HT1080 (cell line): ENCODE results near the gene ZNF133. TPM values are rescaled to one million over a fixed set of nuclear protein-coding genes. Genes with fewer than 3 reads are reported as not detected.
A peak's percentile ranks its signal among the peaks of the same experiment; 100 is the strongest.
"Not testable (repeated sequence)": the region's sequence is repeated elsewhere in the genome, so short reads cannot be mapped to it uniquely, and the experiment has no call there.

Experiments used
- DNase-seq: peaks from one replicate; pipeline ENCODE4 v3.0.0-alpha.2; 2015; ENCODE audit warnings: low read depth
- total RNA-seq: library from RNA; depleted of rRNA; stranded (reverse); fragments of >200 nt; shearing (Covaris generic); gene quantifications from 2 replicates; pipeline ENCODE4 v1.2.3, GENCODE V29; 2014

Gene ZNF133
- total RNA-seq, 1 experiment from 2014 or later = 8.9 TPM

- DNase-seq = no peak
These were observed 3.4 kb upstream of the ZNF133 start for GRCh38 chr20:18284805-18285533.

DNA sequence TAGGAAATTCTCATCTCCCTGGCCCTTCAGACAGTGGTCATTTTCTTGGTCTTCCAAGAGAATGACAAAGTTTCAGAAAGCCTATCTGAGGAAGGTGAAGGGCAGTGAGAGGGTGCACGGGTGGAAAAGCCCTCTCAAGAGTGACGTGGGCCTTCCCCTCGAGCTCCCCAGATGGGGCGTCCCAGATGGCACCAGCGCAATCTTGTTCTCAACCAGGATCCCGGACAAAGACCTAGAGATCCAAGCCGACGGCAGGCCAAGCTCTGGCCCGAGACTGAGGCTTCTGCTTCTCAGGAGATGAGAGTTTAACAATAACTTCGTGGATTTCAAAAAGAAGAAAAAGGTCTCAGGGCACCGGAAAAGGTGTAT, 797 bp upstream of the ZNF133 start:
- no peak for DNase-seq

DNA sequence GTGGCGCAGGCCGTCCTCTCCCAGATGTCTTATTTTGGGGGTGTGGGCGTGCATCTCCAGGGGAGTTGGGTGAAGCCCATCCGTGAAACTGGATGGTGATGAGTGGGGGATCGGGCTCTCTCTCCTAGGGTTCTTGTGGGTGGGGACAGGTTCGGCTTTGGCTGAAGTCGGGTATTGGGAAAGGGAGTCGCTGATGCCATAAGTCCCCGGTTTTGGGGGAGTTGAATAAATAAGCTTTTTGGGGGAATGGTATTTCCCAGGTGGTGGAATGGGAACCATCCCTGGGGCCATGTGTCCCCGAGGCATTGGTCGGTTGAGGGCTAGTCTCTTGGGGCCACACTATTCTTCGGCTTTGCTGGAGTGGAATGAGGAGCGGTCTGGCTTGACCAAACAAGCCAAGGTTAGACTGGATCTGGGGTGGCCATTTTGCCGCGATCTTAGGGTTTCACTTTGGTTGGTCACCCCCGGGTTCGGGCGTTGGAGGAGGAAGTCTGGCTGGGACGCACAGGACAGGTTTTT, 481 bp downstream of the ZNF133 start:
- peak; percentile 18 for DNase-seq

DNA sequence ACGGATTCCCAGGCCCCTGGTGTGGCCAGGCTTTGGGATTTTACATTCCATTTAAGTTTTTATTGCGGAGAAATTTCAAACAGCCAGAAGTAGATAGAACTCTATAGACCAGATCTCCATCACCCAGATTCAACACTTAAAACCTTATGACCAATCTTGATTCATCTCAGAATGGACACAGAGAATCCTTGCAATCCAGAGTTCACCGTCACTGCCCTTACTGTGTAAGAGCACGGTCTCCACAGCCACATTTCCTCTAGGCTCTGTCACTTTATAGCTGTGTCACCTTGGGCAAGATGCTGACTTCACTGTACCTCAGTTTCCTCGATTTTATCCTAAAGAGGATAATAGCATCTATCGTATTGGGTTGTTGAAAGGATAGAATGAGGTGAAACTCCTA, 979 bp downstream of the ZNF133 start:
- DNase-seq = no peak

DNA sequence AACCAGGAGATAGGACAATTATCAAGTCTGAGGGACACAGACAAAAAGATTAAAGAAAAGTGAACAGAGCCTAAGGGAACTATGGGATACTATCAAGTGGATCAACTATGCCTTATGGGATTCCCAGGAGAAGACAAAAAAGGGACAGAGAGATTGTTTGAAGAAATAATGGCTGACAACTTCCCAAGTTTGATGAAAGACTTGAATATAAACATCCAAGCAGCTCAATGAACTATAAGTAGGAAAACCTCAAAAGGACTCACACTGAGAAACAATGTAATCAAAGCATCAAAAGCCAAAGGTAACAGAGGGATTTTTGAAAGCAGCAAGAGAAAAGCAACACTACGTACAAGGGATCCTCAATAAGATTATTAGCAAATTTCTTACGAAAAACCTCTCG, 11.0 kb downstream of the ZNF133 start:
- no peak for DNase-seq

DNA sequence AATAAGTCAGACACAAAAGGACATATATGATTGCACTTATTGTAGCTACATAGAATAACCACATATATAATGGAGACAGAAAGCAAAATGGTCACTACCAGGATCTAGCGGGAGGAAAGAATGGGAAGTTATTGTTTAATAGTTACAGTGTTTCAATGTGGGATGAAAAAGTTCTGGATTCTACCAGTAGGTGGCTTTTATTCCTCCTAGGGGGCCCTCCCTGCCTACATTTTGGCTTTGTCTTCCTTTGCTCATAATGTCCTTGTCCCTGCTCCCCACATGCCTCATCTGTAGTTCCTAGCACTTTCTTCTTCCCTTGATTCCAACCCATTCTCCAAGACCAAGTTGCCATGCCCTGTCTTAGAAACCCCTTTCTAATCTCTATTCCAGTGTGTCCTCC, 16.3 kb downstream of the ZNF133 start:
- DNase-seq = no peak

- no peak for DNase-seq
These were observed 19.0 kb downstream of the ZNF133 start for GRCh38 chr20:18307301-18307700.

DNA sequence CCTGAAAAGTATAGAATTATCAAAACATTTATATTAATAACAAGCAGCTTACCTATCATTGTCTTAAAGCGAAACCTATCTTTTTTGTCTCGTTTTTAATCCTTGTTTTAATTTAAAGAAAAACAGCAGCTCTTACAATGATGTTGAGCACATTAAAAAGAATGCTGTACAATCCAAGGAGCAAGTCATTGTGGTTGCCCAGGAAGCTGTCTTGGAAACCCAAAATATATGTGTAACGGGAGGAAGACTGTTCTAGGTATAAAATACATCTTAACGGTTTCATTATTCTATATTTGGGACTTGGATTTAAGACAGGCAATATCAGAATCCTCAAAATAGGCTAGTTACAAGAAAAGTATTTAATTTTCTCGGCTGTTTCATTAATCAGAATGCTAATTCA, 21.7 kb downstream of the ZNF133 start:
- DNase-seq = no peak

DNA sequence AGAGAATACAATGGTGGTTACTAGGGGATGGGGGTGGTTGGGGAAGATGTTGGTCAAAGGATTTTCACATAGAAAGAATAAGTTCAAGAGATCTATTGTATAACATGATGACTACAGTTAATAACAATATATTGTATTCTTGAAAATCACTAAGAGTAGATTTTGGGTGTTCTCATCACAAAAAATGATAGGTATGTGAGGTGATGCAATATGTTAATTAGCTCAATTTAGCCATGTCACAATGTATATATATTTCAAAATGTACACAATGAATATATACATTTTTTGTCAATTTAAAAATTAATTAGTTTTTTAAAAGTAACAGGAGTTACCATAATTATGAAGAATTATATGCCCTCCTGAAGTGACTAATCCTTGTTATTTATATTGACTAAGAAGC, 22.3 kb downstream of the ZNF133 start:
- DNase-seq = no peak

DNA sequence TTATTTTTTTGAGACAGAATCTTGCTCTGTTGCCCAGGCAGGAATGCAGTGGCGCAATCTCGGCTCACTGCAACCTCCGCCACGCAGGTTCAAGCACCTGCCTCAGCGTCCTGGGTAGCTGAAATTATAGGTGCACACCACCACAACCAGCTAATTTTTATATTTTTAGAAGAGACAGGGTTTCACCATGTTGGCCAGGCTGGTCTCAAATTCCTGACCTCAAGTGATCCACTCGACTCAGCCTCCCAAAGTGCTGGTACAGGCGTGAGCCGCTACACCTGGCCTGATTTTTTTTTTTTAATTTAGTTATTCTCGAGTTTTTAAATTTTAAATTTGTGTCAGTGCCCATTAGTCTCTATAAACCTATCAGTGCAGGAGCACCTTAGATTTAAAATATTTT, 24.4 kb downstream of the ZNF133 start:
- DNase-seq = no peak

DNA sequence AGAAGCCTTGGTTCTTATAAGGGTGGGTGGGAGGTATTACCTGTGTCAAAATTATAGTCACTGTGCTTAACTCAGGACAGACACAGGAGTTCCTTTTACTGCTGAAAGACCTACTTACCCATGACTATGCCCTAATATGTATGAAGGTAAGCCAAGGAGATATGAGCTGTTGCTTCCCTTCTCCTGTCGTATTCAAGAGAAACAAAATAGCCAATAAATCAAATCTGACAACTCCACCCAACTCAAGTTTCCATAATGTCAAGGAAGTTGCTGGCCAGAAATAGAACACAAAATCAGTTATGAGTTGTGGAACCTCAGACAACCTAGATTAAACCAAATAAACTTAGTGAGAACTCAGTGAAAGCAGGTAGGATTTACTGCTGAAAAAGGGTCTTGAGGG, 25.1 kb downstream of the ZNF133 start:
- no peak for DNase-seq

- DNase-seq = peak; percentile 92
These were observed 26.6 kb downstream of the ZNF133 start for GRCh38 chr20:18314786-18315406.

DNA sequence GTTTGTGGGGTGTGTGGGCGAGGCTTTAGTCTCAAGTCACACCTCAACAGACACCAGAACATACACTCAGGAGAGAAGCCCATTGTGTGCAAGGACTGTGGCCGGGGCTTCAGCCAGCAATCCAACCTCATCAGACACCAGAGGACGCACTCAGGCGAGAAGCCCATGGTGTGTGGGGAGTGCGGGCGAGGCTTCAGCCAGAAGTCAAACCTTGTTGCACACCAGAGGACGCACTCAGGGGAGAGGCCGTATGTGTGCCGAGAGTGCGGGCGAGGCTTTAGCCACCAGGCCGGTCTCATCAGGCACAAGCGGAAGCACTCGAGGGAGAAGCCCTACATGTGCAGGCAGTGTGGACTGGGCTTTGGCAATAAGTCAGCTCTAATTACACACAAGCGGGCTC, 27.8 kb downstream of the ZNF133 start:
- DNase-seq = no peak

DNA sequence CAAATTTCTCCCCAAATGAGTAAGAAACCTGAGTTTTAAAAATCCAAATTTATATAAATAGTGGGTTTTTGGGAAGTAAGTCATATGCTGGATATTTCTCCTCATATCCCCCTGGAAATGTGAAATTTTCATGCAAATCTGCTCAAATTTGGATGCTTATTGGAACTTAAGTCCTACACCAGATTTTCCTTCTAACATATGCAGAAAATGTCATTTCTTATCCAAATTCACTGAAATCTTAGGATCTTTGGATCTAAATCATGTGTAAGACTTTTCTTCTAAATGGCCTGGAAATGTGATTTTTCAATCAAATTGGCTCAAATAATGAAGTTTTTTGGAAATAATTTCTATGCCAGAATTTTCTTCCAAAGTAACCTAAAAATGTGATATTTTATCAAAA, 33.0 kb downstream of the ZNF133 start:
- DNase-seq = no peak

GRCh38 chr20:18321976-18322950, 33.9 kb downstream of the ZNF133 start:
- DNase-seq = no peak

DNA sequence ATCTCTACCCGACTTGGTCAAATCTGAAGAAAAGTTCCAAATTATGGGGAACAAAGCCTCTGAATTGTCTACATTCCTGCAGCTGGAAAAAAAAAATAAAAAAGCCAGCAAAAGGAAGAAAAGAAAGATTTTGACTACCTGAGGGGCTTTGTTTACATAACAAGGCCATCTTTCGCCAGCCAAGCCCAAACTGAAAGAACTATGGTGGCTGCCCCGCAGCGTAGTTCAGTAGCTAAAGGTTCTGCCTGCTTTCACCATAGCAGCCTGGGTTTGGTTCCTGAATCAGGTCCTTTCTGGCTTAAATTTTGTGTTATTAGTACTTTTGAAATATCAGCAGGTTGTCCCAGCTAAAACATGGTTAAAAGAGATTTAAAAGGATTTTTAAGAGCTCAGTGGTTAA, 35.4 kb downstream of the ZNF133 start:
- DNase-seq = no peak

DNA sequence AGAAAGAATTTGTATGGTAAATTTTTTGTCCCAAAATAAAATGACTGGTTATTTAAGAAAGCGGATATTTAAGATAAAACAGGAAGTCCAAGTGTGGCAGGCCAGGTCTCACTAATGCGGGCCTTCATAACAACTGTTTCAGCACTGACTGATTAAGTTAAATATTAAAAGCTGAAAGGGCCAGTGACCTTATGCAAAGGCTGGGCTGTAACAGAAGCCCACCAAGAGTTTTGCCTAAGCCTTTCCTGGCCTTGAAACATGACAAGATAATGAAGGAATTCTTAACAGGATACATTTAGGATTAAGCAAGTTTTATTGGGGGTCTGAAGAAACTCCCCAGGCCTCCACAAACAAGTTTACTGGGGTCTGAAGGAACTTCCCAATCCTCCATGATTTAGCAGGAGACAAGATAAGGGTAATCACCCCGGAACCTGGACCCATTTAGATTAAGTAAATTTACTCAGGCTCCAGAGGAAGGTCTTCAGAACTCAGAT, 36.3 kb downstream of the ZNF133 start:
- DNase-seq = no peak

- DNase-seq = no peak
These were observed 38.7 kb downstream of the ZNF133 start for GRCh38 chr20:18326990-18327389.

GRCh38 chr20:18331694-18332093, 43.4 kb downstream of the ZNF133 start:
- no peak for DNase-seq

- DNase-seq = not testable (repeated sequence)
These were observed 61.4 kb downstream of the ZNF133 start for GRCh38 chr20:18349749-18350148.

- DNase-seq = no peak
These were observed 71.5 kb downstream of the ZNF133 start for GRCh38 chr20:18359854-18360253.

DNA sequence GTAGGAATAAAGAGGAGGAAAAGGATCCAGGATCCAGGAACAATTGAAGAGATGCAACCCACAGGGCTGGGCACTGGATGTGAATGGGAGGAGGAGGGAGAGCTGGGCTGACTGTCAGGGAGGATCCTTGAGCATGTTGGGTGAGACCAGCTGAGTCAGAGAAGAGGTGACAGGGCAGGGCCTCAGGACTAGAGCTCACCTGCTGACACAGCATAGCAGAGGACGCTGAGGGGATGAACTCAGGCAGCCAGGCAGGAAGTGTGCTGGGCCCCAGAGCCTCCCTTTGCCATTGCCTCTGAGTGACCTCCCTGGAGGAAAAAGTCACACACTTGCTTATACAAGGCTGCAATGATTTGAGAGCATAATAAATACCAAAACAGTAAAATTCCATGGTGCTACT, 72.3 kb downstream of the ZNF133 start:
- DNase-seq = peak; percentile 15
